KMS-11 (cell line): ENCODE data around the gene ZNF844.

Source experiments
- H2AFZ ChIP-seq: fragments of 200-600 bp; sonication (generic); 2 replicates; pipeline ENCODE4 v1.6.1; 2016; ENCODE audit warnings: antibody characterized with exemption, mixed run types, low read depth
- H3K27ac ChIP-seq: fragments of 200-600 bp; sonication (generic); 2 replicates; pipeline ENCODE4 v1.6.1; 2016; ENCODE audit warnings: mild to moderate bottlenecking, mixed run types
- H3K27me3 ChIP-seq: fragments of 200-600 bp; sonication (generic); 2 replicates; pipeline ENCODE4 v1.6.1; 2017; ENCODE audit warnings: mild to moderate bottlenecking, low read depth, mixed run types, moderate library complexity; ENCODE audit not compliant: insufficient read depth
- H3K36me3 ChIP-seq: fragments of 200-600 bp; sonication (generic); 2 replicates; pipeline ENCODE4 v1.6.1; 2017; ENCODE audit warnings: mild to moderate bottlenecking, mixed run types; ENCODE audit not compliant: insufficient read depth
- H3K4me1 ChIP-seq: fragments of 200-600 bp; sonication (generic); 2 replicates; pipeline ENCODE4 v1.6.1; 2016; ENCODE audit warnings: mild to moderate bottlenecking, low read depth, mixed run types; ENCODE audit not compliant: poor library complexity, severe bottlenecking
- H3K4me2 ChIP-seq: fragments of 200-600 bp; sonication (generic); 2 replicates; pipeline ENCODE4 v1.7.0; 2016; ENCODE audit warnings: mild to moderate bottlenecking, mixed run types
- H3K4me3 ChIP-seq: fragments of 200-600 bp; sonication (generic); IDR thresholded peaks from 2 replicates; pipeline ENCODE4 v1.6.1; 2017; ENCODE audit warnings: low read depth, low read length, mixed read lengths; ENCODE audit not compliant: insufficient read depth
- H3K79me2 ChIP-seq: fragments of 200-600 bp; sonication (generic); 2 replicates; pipeline ENCODE4 v1.6.1; 2016; ENCODE audit warnings: low read depth, mixed run types; ENCODE audit not compliant: insufficient read depth
- H3K9ac ChIP-seq: fragments of 200-600 bp; sonication (generic); 2 replicates; pipeline ENCODE4 v1.6.1; 2016; ENCODE audit warnings: mild to moderate bottlenecking, mixed run types
- H4K20me1 ChIP-seq: fragments of 200-600 bp; sonication (generic); 2 replicates; pipeline ENCODE4 v1.6.1; 2016; ENCODE audit warnings: mild to moderate bottlenecking, mixed run types; ENCODE audit not compliant: insufficient read depth
- TF ChIP-seq, protein P1 (sequence below): fragments of 200-600 bp; sonication (generic); conservative IDR thresholded peaks from 2 replicates; pipeline ENCODE4 v1.6.1; 2017; ENCODE audit warnings: low read depth, mild to moderate bottlenecking, antibody characterized with exemption, low read length, moderate library complexity, mixed read lengths

ZNF844 gene

DNA sequence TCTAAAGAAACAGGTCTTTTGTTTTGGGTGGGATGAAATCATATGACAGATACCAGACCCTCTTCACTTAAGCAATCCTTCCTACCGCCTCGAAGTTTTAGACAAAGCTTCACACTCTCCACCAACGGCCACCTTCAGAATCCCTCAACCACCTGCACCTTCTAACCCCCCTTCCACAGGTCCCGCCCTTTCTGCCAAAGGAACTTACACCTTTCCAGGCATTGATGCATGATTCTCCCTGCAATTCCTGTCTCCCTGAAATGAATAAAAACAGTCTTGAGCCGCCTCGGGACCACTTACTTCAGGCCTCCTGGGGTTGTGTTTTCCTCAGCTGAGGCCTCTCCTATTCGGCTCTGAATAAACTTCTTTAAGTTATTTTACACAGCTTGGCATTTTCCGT is 29.9 kb upstream of the ZNF844 start:
- H3K4me1 ChIP-seq, result no peaks in the 10 kb centered on the region
- no peak overlapping the region for H3K4me3 ChIP-seq
- H3K27ac ChIP-seq, result no peak overlapping the region
- no peak overlapping the region for H2AFZ ChIP-seq
- H3K36me3 ChIP-seq, result no peaks in the 10 kb centered on the region
- no peaks in the 10 kb centered on the region for H3K79me2 ChIP-seq
- no peak overlapping the region for H3K4me2 ChIP-seq
- TF ChIP-seq, protein P1, sequence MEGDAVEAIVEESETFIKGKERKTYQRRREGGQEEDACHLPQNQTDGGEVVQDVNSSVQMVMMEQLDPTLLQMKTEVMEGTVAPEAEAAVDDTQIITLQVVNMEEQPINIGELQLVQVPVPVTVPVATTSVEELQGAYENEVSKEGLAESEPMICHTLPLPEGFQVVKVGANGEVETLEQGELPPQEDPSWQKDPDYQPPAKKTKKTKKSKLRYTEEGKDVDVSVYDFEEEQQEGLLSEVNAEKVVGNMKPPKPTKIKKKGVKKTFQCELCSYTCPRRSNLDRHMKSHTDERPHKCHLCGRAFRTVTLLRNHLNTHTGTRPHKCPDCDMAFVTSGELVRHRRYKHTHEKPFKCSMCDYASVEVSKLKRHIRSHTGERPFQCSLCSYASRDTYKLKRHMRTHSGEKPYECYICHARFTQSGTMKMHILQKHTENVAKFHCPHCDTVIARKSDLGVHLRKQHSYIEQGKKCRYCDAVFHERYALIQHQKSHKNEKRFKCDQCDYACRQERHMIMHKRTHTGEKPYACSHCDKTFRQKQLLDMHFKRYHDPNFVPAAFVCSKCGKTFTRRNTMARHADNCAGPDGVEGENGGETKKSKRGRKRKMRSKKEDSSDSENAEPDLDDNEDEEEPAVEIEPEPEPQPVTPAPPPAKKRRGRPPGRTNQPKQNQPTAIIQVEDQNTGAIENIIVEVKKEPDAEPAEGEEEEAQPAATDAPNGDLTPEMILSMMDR, result no peak
- H3K9ac ChIP-seq, result no peak overlapping the region
- no peaks in the 10 kb centered on the region for H3K27me3 ChIP-seq
- H4K20me1 ChIP-seq, result no peaks in the 10 kb centered on the region

DNA sequence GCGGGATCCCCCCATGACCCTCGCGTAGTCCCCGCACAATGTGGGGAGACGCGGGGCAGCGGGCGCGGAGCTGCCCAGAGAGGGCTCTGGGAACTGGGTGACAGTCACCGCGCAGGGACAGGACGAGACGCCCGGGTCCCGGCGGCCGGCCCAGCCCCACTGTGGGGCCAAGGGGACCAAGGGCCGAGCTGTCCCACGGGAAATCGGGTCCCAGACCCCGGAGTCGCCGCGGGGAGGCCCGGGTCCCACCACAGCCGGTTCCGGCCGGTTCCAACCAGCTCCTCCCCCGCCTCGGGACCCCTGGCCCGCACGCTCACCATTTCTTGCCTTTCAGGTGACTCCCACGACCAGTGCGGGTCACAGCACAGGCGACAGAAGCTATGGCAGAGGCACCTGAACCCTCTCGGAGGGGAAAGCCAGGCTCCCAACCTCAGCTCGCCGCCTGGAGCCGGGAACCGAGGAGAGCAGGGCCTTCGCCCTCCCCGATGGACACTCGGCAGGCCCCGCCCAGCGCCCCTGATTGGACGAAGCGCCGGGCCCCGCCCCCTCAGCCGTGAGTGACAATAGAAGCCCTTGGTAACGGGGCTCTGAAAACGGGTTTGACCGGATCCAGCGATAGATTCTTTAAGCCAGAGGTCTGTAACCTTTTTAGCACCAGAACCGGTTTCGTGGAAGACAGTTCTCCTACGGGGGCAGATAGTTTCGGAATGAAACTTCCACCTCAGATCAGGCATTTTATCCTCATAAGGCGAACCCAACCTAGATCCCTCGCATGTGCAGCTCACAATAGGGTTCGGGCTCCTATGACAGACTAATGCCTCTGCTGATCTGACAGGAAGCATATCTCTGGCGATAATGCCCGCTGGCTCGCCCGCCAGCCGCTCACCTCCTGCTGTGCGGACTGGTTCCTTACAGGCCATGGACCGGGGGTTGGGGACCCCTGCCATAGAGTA is 29.0 kb upstream of the ZNF844 start, which contains the start of gene ZNF433:
TSS of gene ZNF433 (minus strand) at position 460 of the 953 bp plus-strand sequence. CDS start at position 320, 140 bp downstream.
- no peaks in the 10 kb centered on the region for H3K79me2 ChIP-seq
- H3K9ac ChIP-seq, result no peak within 1 kb of the TSS
- no peaks in the 10 kb centered on the region for H3K27me3 ChIP-seq
- no peaks in the 10 kb centered on the region for H4K20me1 ChIP-seq
- H3K27ac ChIP-seq, result no peak within 1 kb of the TSS
- no peak within 1 kb of the TSS for H3K4me2 ChIP-seq
- no peaks in the 10 kb centered on the region for H3K4me1 ChIP-seq
- no peaks in the 10 kb centered on the region for H3K36me3 ChIP-seq
- H3K4me3 ChIP-seq, result no peak within 1 kb of the TSS
- TF ChIP-seq, protein P1, result no peak
- H2AFZ ChIP-seq, result no peak within 1 kb of the TSS

GRCh38 chr19:12042893-12043292 is 21.6 kb upstream of the ZNF844 start:
- Histone ChIP-seq H3K36me3 (no peaks in the 10 kb centered on the region), H3K4me3 (no peak overlapping the region), H3K27me3 (no peaks in the 10 kb centered on the region), H3K9ac (no peak overlapping the region), H3K4me2 (no peak overlapping the region), H3K27ac (no peak overlapping the region), H3K79me2 (no peaks in the 10 kb centered on the region), H3K4me1 (no peaks in the 10 kb centered on the region), H2AFZ (no peak overlapping the region), H4K20me1 (no peaks in the 10 kb centered on the region)
- TF ChIP-seq, protein P1, result no peak

DNA sequence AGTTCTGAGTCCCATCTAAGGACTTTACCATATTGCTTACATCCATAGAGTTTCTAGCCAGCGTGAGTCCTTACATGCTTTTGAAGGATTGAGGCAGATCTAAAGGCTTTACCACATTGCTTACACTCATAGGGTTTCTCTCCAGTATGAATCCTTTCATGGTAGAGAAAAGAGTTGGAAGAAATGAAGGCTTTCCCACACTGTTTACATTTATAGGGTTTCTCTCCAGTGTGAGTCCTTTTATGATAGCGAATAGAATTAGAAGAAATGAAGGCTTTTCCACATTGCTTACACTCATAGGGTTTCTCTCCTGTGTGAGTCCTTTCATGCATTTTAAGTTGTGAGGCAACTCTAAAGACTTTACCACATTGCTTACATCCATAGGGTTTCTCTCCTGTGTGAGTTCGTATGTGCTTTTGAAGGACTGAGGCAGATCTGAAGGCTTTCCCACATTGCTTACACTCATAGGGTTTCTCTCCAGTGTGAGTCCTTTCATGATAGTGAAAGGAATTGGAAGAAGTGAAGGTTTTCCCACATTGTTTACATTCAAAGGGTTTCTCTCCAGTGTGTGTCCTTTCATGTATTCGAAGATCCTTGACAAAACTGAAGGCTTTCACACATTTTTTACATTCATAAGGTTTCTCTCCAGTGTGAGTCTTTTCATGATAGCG is 20.6 kb upstream of the ZNF844 start:
- Histone ChIP-seq H3K4me3 (no peak overlapping the region), H3K79me2 (no peaks in the 10 kb centered on the region), H3K27me3 (no peaks in the 10 kb centered on the region), H4K20me1 (no peaks in the 10 kb centered on the region), H3K4me1 (no peaks in the 10 kb centered on the region), H3K36me3 (no peaks in the 10 kb centered on the region), H2AFZ (no peak overlapping the region), H3K4me2 (no peak overlapping the region), H3K27ac (no peak overlapping the region), H3K9ac (no peak overlapping the region)
- TF ChIP-seq, protein P1, result no peak
